Subcutaneous abdominal adipose tissue (tissue), 5 donors: Measurements from ENCODE around the gene PI16.

Experiments used
- H3K27ac ChIP-seq: one replicate; pipeline ENCODE4 v1.7.0; 2013; ENCODE audit warnings: low read depth, mild to moderate bottlenecking, inconsistent platforms, low read length, moderate library complexity
- H3K27me3 ChIP-seq, 5 donors: one replicate each; pipeline ENCODE4 v1.7.0; 2013; ENCODE audit warnings: low read length in 5 of 5, inconsistent platforms in 1 of 5; ENCODE audit not compliant: control insufficient read depth in 5 of 5, insufficient read depth in 4 of 5
- H3K36me3 ChIP-seq, 5 donors: one replicate each; pipeline ENCODE4 v1.7.0; 2013; ENCODE audit warnings: low read length in 5 of 5; ENCODE audit not compliant: control insufficient read depth in 5 of 5, insufficient read depth in 5 of 5
- H3K4me1 ChIP-seq, 5 donors: one replicate each; pipeline ENCODE4 v1.7.0; 2013; ENCODE audit warnings: low read length in 5 of 5, mild to moderate bottlenecking in 3 of 5, moderate library complexity in 1 of 5; ENCODE audit not compliant: control insufficient read depth in 5 of 5, insufficient read depth in 5 of 5
- H3K4me3 ChIP-seq, 5 donors: one replicate each; pipeline ENCODE4 v1.7.0; 2013; ENCODE audit warnings: low read length in 5 of 5, low read depth in 1 of 5
- H3K9ac ChIP-seq, 5 donors: one replicate each; pipeline ENCODE4 v1.7.0; 2013; ENCODE audit warnings: low read length in 5 of 5, mild to moderate bottlenecking in 4 of 5, moderate library complexity in 3 of 5
- H3K9me3 ChIP-seq, 5 donors: one replicate each; pipeline ENCODE4 v1.7.0; 2013; ENCODE audit warnings: low read length in 5 of 5; ENCODE audit not compliant: control insufficient read depth in 5 of 5
- donor health status: healthy.
- donor health status: healthy.
- donor health status: healthy.
- donor health status: healthy.
- donor health status: healthy.

PI16 gene

DNA sequence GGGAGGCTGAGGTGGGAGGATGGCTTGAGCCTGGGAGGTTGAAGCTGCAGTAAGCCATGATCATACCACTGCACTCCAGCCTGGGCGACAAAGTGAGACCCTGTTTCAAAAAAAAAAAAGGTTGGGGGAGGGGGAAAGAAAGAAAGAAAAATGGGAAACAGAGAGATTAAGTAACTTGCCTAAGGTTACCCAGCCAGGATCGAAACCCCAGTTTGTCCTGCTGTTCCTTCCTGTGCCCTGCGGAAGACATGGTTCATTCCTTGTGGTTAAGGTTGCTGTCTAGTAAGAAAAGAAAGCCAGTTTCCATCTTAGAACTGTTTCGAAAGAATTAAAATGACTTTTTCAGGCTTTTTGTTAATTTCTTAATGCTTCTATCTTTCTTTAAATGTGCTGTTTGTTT is 38.9 kb upstream of the PI16 start:
- Histone ChIP-seq H3K27ac (no peak overlapping the region), H3K4me1 (peaks cover 2 to 30% (median 16%) of the 10 kb centered on the region in 5 donors), H3K9me3 (no peaks in the 10 kb centered on the region), H3K36me3 (peaks cover 10 to 81% (median 66%) of the 10 kb centered on the region in 5 donors), H3K27me3 (no peaks in the 10 kb centered on the region), H3K9ac (no peak overlapping the region), H3K4me3 (no peak overlapping the region)

DNA sequence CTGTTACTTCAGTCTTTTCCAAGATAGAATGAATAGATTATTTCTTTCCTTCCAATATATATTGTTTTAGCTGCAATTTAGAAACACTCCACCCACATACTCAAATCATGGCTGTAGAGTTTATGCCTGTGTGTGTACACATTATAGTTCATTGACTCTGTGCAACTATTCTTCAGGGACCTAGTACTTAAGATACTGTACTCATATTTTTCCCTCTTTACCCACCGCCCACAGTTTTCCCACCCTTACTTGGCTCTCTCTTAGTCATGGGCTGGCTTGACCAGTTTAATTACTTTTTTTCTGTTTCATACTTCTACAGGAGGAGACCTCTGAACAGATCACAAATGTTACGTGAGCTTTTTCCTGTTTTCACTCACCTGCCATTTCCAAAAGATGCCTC is 38.4 kb upstream of the PI16 start:
- Histone ChIP-seq H3K27ac (no peak overlapping the region), H3K27me3 (no peaks in the 10 kb centered on the region), H3K4me3 (no peak overlapping the region), H3K9me3 (no peaks in the 10 kb centered on the region), H3K4me1 (peaks cover 2 to 30% (median 19%) of the 10 kb centered on the region in 5 donors), H3K36me3 (peaks cover 10 to 86% (median 67%) of the 10 kb centered on the region in 5 donors), H3K9ac (no peak overlapping the region)

DNA sequence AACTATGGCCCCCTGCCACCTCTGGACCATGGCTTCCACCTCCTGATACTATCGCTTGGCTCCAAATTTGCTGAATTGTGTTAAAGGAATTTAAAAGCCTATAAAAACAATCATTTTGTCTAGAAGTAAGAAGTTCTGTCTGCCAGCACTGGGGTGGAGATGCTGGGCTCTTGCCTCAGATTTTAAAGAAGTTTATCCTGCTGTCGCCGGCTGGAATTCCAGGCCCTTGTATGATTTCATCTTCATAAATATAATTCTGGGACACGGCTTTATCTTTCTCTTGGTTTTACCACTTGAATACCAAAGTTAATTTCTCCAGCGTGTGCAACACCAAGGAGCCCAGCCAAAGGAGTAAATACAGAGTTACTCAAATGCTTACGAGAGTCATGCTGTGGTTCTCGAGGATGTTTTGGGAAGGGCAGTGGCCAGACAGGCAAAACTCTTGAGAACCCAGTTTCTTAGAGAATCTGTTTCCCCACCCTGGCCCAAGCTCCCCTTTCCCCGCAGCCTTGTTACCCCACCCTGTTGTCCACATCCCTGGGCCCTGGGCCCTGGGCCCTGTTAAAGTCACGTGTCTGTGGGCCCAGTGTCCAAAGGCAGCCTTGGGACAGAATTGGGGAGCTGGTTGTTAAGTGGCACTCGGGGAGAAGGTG is 36.9 kb upstream of the PI16 start:
- Histone ChIP-seq H3K9ac (peak overlapping the region in 1 of 5 donors; percentile 21), H3K9me3 (no peaks in the 10 kb centered on the region), H3K27ac (peak overlapping the region; percentile 38), H3K4me1 (peaks cover 2 to 25% (median 11%) of the 10 kb centered on the region in 5 donors), H3K36me3 (peaks cover 9 to 84% (median 61%) of the 10 kb centered on the region in 5 donors), H3K27me3 (no peaks in the 10 kb centered on the region), H3K4me3 (no peak overlapping the region)

DNA sequence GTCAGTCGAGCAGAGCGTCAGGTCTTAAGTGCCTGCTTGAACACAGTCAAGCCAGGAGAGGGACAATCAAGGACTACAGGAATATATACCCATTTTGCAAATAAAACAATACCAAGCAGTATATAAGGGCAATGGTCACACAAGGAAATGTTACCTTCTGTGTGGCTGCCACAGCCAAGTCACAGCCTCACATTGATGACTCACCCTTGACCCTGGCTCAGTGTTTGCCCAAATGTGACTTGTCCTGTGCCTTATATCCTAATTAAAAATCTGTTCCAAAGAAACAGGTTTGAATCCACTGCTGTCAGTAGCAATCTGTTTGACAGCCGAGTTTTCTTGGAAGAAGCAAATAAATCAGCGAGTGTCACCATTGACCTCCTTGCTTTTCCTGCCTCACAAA is 34.5 kb upstream of the PI16 start:
- H3K36me3 ChIP-seq = peaks cover 17 to 90% (median 64%) of the 10 kb centered on the region in 5 donors
- H3K27me3 ChIP-seq = no peaks in the 10 kb centered on the region
- H3K4me3 ChIP-seq = no peak overlapping the region
- no peaks in the 10 kb centered on the region for H3K9me3 ChIP-seq
- no peak overlapping the region for H3K9ac ChIP-seq
- H3K4me1 ChIP-seq = peaks cover 2 to 25% (median 11%) of the 10 kb centered on the region in 5 donors
- H3K27ac ChIP-seq = peak overlapping the region; percentile 67

DNA sequence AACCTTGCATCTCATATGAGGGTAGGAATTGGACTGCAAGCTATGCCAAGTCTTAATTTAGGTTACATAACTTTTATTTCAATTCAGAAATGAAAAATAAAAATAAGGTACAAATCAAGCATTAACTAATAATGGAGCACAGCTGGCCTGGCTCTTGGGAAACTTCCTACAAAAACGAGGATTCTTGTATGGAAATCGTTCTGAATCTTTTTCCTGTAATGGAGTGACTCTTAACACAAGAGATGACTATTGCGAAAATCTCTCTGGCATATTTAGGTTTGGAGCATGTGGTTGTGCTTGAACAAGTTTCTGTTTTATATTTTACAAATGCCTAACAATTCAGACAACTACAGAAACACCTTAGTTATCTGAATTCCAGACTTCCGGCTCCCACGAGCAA is 34.0 kb upstream of the PI16 start:
- H3K4me1 ChIP-seq = peaks cover 2 to 25% (median 11%) of the 10 kb centered on the region in 5 donors
- no peak overlapping the region for H3K9ac ChIP-seq
- H3K27ac ChIP-seq = peak overlapping the region; percentile 67
- peaks cover 20 to 89% (median 62%) of the 10 kb centered on the region in 5 donors for H3K36me3 ChIP-seq
- H3K27me3 ChIP-seq = no peaks in the 10 kb centered on the region
- no peaks in the 10 kb centered on the region for H3K9me3 ChIP-seq
- no peak overlapping the region for H3K4me3 ChIP-seq

DNA sequence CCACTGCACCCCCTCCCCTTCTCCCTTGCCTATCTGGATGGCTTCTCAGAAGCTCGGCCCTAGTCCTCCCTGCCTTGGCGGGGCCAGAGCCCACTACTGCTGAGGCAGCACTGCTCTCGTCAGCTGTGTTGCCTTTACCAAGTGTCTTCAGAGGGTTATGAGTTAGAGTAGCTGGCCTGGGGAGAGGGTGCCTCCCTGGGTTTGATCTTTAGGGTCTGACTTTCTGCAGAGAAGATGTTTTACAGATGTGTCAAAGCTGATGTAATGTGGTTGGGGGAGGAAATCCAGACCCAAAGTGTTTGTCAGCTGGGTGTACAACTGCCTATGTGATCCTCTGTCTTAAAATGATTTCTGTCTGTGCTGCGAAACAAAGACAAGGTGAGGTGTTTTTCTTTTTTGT is 30.4 kb upstream of the PI16 start:
- H3K27ac ChIP-seq = no peak overlapping the region
- no peaks in the 10 kb centered on the region for H3K9me3 ChIP-seq
- peaks cover 9 to 34% (median 25%) of the 10 kb centered on the region in 5 donors for H3K4me1 ChIP-seq
- no peak overlapping the region for H3K9ac ChIP-seq
- no peak overlapping the region for H3K4me3 ChIP-seq
- H3K27me3 ChIP-seq = no peaks in the 10 kb centered on the region
- H3K36me3 ChIP-seq = peaks cover 16 to 59% (median 39%) of the 10 kb centered on the region in 5 donors

DNA sequence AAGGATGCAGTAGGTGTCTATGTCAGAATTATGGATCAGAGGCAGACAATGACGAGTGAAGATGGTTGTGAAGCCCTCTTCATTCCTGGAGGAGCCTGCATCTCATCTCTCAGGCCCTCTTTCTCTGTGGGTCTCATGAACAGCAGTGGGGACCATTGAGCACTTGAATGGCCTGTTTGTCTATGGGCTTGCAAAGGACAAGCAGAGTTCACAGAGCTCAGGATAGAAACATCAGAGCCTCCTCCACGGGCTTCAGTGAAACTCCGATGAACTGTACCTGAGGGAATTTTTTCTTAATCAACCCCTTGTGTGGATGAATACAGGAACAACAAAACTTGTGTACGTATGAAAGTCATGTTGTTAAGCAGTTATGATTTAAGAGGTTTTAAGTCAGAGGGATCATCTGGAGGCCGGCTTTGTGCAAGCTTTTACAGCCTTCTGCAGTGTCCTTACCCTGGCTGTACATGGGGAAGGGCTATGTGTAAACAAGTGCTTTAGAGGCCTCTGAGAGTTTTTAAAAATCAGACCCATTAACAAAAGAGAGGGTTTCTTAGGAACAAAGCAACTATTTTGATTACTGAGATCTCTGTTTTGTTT is 29.7 kb upstream of the PI16 start:
- H3K4me3 ChIP-seq = no peak overlapping the region
- H3K9me3 ChIP-seq = no peaks in the 10 kb centered on the region
- no peak overlapping the region for H3K9ac ChIP-seq
- peaks cover 16 to 52% (median 33%) of the 10 kb centered on the region in 5 donors for H3K36me3 ChIP-seq
- no peaks in the 10 kb centered on the region for H3K27me3 ChIP-seq
- peaks cover 9 to 40% (median 29%) of the 10 kb centered on the region in 5 donors for H3K4me1 ChIP-seq
- H3K27ac ChIP-seq = no peak overlapping the region

DNA sequence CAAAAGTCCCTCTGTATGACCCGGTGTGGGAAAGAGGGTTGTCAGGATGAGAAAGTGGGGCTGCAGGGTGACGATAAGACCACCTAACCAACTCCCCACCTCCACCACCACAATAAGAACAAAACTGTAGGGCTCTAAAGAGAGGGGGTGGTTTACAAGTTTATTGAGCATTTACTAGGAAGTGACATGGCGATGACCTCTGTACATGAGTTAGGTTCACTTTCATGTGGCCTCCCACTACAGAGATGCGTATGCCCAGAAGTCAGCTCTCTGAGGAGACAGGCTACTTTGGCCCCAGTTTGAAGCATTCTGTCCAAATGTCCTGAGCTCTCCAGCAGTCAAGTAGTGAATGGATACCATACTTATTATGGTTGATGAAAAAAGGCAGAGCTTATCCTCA is 28.7 kb upstream of the PI16 start:
- H3K9me3 ChIP-seq = no peaks in the 10 kb centered on the region
- no peaks in the 10 kb centered on the region for H3K27me3 ChIP-seq
- no peak overlapping the region for H3K9ac ChIP-seq
- no peak overlapping the region for H3K27ac ChIP-seq
- no peak overlapping the region for H3K4me3 ChIP-seq
- peaks cover 16 to 44% (median 29%) of the 10 kb centered on the region in 5 donors for H3K36me3 ChIP-seq
- H3K4me1 ChIP-seq = peaks cover 7 to 35% (median 24%) of the 10 kb centered on the region in 5 donors

DNA sequence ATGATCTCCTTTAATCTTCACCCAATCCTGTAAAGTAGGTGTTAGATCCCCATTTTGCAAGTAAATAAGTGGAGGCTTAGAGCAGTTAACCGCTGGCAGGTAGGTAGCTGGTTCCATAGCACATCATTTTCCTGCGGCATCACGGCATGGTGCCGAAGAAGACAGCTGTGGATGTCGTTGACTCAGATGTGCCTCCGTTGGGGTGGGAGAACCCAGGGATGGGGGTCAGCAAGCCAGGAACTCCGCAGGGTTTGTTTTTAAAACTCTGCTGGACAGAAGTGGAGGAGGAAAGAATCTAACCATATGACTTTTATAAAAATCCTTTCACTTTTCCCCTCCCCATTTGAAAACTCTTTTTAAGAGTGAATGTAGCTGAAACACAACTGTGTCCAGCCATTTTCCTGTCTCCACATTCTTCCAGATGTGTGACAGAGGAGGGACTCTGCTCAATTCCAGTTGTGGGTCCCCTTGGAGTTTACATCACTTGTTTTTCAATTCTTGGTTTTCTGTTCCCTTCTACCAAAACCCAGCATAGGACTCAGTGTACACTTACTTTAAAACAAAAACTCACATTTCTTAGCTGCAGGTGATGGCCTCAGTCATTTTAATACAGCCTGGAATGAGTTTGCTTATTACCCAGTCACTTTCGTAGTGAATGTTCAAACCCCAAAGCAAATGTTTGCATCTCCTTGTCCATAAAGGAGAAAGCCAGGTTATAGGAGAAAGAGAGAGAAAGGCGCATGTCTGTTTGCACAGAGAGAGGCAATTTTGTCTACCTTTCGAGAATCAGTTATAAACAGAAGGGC is 27.6 kb upstream of the PI16 start:
- Histone ChIP-seq H3K36me3 (peaks cover 16 to 36% (median 26%) of the 10 kb centered on the region in 5 donors), H3K27me3 (no peaks in the 10 kb centered on the region), H3K4me1 (peaks cover 7 to 35% (median 23%) of the 10 kb centered on the region in 5 donors), H3K9me3 (no peaks in the 10 kb centered on the region), H3K9ac (no peak overlapping the region), H3K4me3 (no peak overlapping the region), H3K27ac (no peak overlapping the region)
